ENCODE measurements around the gene MADD. TPM values are rescaled to one million over a fixed set of nuclear protein-coding genes. Genes with fewer than 3 reads are reported as not detected.

Gene MADD
- total RNA-seq, result 53.7 TPM
- long read RNA-seq, partial matches to known transcripts, result 12 of 30 reads
- long read RNA-seq, other reads (novel, unspliced or antisense), result 15 of 30 reads

DNA sequence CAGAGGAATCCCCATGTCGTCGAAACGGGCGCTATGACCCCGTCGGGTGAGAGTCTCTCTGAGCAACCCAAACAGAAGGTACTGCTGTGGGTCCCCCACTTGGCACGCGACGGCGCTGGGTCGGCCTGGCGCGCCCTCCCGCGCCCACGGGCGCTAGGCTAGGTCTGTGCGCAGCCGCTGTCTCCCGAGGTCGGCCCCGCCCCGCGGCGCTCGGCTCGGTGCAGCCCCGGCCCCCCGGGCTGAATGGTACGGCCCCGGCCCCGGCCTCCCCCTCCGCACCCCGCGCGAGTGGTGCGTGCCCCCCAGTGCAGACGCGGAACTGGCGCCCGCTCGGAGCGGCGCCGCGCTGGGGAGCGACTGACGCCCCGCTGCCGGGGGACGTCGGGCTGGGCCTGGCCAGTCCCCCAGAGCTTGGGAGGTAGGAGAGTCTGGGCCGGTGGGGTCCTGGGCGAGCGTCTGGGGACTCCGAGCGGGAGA is at the start of gene MADD:
MADD (plus strand) TSS at position 305 of the 477 bp plus-strand sequence.
- Histone ChIP-seq H3K4me1 (peaks cover 51% of the 10 kb centered on the region), H3K36me3 (peaks cover 12% of the 10 kb centered on the region), H3K4me3 (peak within 1 kb of the TSS; percentile 81), H3K9me3 (no peaks in the 10 kb centered on the region), H3K27ac (peak within 1 kb of the TSS; percentile 95), H3K27me3 (ENCODE audit: low read depth) (no peaks in the 10 kb centered on the region)
- TF ChIP-seq, protein P1, sequence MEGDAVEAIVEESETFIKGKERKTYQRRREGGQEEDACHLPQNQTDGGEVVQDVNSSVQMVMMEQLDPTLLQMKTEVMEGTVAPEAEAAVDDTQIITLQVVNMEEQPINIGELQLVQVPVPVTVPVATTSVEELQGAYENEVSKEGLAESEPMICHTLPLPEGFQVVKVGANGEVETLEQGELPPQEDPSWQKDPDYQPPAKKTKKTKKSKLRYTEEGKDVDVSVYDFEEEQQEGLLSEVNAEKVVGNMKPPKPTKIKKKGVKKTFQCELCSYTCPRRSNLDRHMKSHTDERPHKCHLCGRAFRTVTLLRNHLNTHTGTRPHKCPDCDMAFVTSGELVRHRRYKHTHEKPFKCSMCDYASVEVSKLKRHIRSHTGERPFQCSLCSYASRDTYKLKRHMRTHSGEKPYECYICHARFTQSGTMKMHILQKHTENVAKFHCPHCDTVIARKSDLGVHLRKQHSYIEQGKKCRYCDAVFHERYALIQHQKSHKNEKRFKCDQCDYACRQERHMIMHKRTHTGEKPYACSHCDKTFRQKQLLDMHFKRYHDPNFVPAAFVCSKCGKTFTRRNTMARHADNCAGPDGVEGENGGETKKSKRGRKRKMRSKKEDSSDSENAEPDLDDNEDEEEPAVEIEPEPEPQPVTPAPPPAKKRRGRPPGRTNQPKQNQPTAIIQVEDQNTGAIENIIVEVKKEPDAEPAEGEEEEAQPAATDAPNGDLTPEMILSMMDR (IDR thresholded peaks at IDR 0.05), result no peak
- ATAC-seq (peak; percentile 96), DNase-seq (peak; percentile 92)
- intact Hi-C loops (cut with DNase I), result no loop called here

DNA sequence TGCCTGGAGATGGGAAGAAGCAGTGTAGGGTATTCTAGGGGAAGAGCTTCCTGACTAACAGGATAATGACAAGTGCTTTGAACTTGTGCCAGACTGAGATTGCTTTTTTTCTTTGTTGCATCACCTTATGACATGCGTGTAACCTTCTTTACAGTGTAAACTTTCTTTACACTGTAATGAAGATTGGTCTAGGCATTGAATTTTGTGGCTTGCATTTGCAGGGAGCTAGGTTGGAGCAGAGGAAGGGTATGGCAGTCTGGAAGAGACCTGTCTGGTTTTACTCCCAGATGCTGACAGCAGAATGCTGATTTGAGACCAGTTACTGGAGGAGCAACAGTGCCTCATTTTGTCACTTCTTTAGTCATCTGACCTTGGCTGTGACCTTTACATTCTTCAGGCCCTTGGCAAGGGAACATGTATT is 49.5 kb upstream of the MADD start:
- Histone ChIP-seq H3K4me1 (peaks cover 36% of the 10 kb centered on the region), H3K4me3 (no peak overlapping the region), H3K27ac (no peak overlapping the region), H3K9me3 (no peaks in the 10 kb centered on the region), H3K27me3 (ENCODE audit: low read depth) (no peaks in the 10 kb centered on the region), H3K36me3 (peaks cover 69% of the 10 kb centered on the region)
- intact Hi-C loops (cut with DNase I), result no loop called here
- DNase-seq (no peak), ATAC-seq (no peak)
- TF ChIP-seq, protein P1 (IDR thresholded peaks at IDR 0.05), result no peak

DNA sequence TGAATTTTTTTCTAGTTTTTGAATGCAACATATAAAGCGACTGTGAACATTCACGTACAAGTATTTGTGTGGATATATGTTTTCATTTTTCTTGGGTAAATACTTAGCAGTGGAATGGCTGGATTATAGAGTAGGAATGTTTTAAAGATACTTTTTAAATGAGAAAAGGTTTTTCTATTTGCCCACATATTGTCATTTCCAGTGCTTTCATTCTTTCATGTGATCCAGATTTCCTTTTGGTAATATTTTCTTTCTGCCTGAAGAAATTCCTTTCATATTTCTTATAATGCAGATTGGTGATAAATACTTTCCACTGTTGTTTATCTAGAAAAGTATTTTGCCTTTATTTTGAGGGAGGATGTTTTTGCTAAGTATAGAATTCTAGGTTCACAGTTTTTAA is 47.2 kb upstream of the MADD start:
- Histone ChIP-seq H3K4me3 (no peak overlapping the region), H3K36me3 (peaks cover 88% of the 10 kb centered on the region), H3K27me3 (ENCODE audit: low read depth) (no peaks in the 10 kb centered on the region), H3K27ac (no peak overlapping the region), H3K4me1 (peaks cover 14% of the 10 kb centered on the region), H3K9me3 (no peaks in the 10 kb centered on the region)
- ATAC-seq, result no peak
- no peak for DNase-seq
- TF ChIP-seq, protein P1 (IDR thresholded peaks at IDR 0.05), result no peak
- intact Hi-C loops (cut with DNase I), result no loop called here

DNA sequence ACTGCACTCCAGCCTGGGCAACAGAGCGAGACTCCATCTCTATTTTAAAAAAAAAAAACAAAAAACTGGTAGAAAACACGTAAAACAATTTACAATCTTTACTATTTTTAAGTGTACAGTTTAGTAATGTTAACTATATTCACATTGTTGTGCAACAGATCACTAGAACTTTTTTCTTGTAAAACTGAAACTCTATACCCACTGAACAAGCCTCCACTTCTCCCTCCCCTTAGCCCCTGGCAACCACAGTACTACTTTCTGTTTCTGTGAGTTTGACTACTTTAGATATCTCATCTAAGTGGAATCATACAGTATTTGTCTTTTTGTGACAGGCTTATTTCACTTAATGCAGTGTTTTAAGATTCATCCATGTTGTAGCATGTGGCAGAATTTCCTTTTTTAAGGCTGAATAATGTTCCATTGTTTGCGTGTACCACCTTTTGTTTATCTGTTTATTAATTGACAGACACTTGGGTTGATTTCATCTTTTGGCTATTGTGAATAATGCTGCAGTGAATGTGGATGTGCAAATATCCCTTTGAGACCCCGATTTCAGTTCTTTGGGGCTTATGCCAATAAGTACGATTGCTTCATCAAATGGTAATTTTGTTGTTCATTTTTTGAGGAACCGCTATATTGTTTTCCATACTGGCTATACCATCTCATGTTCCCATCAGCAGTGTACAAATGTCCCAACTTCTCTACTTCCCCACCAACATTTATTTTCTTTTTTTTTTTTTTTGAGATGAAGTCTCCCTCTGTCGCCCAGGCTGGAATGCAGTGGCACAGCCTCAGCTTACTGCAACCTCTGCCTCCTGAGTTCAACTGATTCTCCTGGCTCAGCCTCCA is 44.2 kb upstream of the MADD start:
- peaks cover 90% of the 10 kb centered on the region for H3K36me3 ChIP-seq
- peak; percentile 49 to 57 for ATAC-seq
- no peak for DNase-seq

DNA sequence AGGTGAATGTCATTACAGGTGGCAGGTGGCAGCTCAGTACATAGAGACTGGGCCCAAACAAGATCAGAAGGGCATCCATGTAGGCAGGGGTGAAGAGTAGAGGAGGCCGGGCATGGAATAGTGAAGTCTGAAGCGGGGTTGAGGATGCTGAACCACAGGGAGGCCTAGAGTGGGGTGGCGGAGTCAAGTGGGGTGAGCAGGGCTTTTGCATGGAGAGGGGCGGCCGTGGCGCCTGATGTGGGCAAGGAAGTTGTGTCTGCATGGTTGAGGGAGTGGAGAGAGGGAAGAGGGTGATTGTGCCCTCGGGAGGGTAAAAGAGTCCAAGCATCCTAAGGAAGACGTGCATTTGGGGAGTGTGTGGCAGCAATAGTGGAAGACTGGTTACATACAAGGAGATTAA is 40.8 kb upstream of the MADD start:
- DNase-seq, result no peak
- H3K4me1 ChIP-seq, result peaks cover 5% of the 10 kb centered on the region
- no peak overlapping the region for H3K4me3 ChIP-seq
- peaks cover 64% of the 10 kb centered on the region for H3K36me3 ChIP-seq
- H3K27ac ChIP-seq, result no peak overlapping the region
- TF ChIP-seq, protein P1 (IDR thresholded peaks at IDR 0.05), result no peak
- intact Hi-C loops (cut with DNase I), result no loop called here
- ATAC-seq, result no peak
- H3K9me3 ChIP-seq, result no peaks in the 10 kb centered on the region
- H3K27me3 ChIP-seq (ENCODE audit: low read depth), result no peaks in the 10 kb centered on the region

More for the DNA sequence above, 44.2 kb upstream of the MADD start:
- no peak overlapping the region for H3K27ac ChIP-seq
- no peaks in the 10 kb centered on the region for H3K4me1 ChIP-seq
- H3K27me3 ChIP-seq (ENCODE audit: low read depth), result no peaks in the 10 kb centered on the region
- H3K9me3 ChIP-seq, result no peaks in the 10 kb centered on the region
- intact Hi-C loops (cut with DNase I), result no loop called here
- H3K4me3 ChIP-seq, result no peak overlapping the region
- TF ChIP-seq, protein P1 (IDR thresholded peaks at IDR 0.05), result no peak

Measured in lower lobe of right lung (tissue), 2 donors.